ENCODE measurements around the gene XRN1. TPM values are rescaled to one million over a fixed set of nuclear protein-coding genes. Genes with fewer than 3 reads are reported as not detected.

XRN1 gene
- total RNA-seq, 2 experiments from 2014 or later, result 85.7 to 97.6 TPM

DNA sequence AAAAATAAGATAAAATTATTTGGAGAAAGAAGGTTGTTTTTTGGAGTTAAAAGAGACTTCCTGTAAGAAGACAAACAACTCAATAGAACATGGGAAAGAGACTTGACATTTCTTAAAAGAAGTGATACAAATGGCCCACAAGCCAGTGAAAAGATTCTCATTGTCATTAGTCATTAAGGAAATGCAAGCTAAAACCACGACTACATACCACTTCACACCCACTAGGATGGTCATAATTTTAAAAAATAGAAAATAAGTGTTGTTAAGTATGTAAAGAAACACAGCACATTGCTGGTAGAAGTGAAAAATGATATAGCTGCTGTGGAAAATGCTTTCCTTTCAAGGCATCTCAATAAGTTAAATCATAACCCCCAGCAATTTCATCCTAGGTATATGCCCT, 178.1 kb downstream of the XRN1 start:
- TF ChIP-seq, protein P1, sequence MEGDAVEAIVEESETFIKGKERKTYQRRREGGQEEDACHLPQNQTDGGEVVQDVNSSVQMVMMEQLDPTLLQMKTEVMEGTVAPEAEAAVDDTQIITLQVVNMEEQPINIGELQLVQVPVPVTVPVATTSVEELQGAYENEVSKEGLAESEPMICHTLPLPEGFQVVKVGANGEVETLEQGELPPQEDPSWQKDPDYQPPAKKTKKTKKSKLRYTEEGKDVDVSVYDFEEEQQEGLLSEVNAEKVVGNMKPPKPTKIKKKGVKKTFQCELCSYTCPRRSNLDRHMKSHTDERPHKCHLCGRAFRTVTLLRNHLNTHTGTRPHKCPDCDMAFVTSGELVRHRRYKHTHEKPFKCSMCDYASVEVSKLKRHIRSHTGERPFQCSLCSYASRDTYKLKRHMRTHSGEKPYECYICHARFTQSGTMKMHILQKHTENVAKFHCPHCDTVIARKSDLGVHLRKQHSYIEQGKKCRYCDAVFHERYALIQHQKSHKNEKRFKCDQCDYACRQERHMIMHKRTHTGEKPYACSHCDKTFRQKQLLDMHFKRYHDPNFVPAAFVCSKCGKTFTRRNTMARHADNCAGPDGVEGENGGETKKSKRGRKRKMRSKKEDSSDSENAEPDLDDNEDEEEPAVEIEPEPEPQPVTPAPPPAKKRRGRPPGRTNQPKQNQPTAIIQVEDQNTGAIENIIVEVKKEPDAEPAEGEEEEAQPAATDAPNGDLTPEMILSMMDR (IDR thresholded peaks at IDR 0.05), result no peak
- Histone ChIP-seq H3K27ac (ENCODE audit: low read depth in 1 of 2, low read length in 2 of 2) (no peak overlapping the region), H3K36me3 (ENCODE audit: insufficient read depth, low read length) (no peaks in the 10 kb centered on the region), H3K27me3 (ENCODE audit: control insufficient read depth in 1 of 2, insufficient read depth in 2 of 2, low read length in 2 of 2) (no peaks in the 10 kb centered on the region), H3K9me3 (ENCODE audit: control insufficient read depth in 1 of 2, insufficient read depth in 1 of 2, low read length in 2 of 2) (no peaks in the 10 kb centered on the region), H3K4me3 (ENCODE audit: low read length) (no peak overlapping the region), H3K4me1 (ENCODE audit: insufficient read depth, low read length) (peaks cover 14% of the 10 kb centered on the region)
- POLR2A ChIA-PET, result no interaction called here
- Mint-ChIP-seq H3K4me1 (ENCODE audit: low read depth) (peaks cover 12% of the 10 kb centered on the region), H3K27ac (no peak overlapping the region), H3K36me3 (ENCODE audit: low read depth) (no peaks in the 10 kb centered on the region), H3K4me3 (no peak overlapping the region), H3K27me3 (no peaks in the 10 kb centered on the region), H3K9me3 (no peaks in the 10 kb centered on the region)
- CTCF ChIA-PET, result interaction anchor here (0.9 to 1.3 kb wide), 2 partner anchors 10 to 17 kb away, joined by 3 read pairs; no protein-coding TSS in a partner anchor
- no peak for ATAC-seq (ENCODE audit: poor library complexity)
- peak in 1 of 14 experiments; percentile 65 for DNase-seq
- intact Hi-C loops (cut with DNase I, micrococcal nuclease), result loop anchor here in 1 of 2 experiments (10.0 kb wide), 1 partner anchor 695 kb away; no protein-coding TSS in a partner anchor

DNA sequence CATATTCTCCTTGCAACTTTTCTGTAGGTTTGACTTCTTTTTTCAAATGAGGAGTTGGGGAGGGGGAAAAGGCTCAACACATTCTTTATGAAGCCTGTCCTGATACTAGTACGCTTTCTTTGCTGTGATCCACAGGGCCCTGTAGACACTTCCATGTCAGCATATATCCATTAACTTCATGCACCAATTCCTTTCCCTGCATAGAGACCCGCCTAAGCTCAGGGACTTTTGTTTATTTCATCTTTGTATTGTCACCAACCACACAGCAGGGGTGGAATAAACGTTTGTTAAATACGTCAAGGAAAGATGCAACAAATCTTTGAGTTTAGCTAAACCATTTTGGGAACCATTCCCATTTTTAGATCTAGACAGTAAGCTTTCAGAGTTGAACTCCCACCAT, 179.4 kb downstream of the XRN1 start:
- H3K36me3 ChIP-seq (ENCODE audit: insufficient read depth, low read length), result no peaks in the 10 kb centered on the region
- H3K9me3 ChIP-seq (ENCODE audit: control insufficient read depth in 1 of 2, insufficient read depth in 1 of 2, low read length in 2 of 2), result no peaks in the 10 kb centered on the region
- no peak overlapping the region for H3K27ac ChIP-seq (ENCODE audit: low read depth in 1 of 2, low read length in 2 of 2)
- peaks cover 14% of the 10 kb centered on the region for H3K4me1 ChIP-seq (ENCODE audit: insufficient read depth, low read length)
- DNase-seq (no peak), ATAC-seq (ENCODE audit: poor library complexity) (no peak)
- no peak overlapping the region for H3K27ac Mint-ChIP-seq
- ChIA-PET CTCF (no interaction called here), POLR2A (no interaction called here)
- H3K27me3 ChIP-seq (ENCODE audit: control insufficient read depth in 1 of 2, insufficient read depth in 2 of 2, low read length in 2 of 2), result no peaks in the 10 kb centered on the region
- H3K9me3 Mint-ChIP-seq, result no peaks in the 10 kb centered on the region
- TF ChIP-seq, protein P1 (IDR thresholded peaks at IDR 0.05), result no peak
- H3K4me3 ChIP-seq (ENCODE audit: low read length), result no peak overlapping the region
- no peaks in the 10 kb centered on the region for H3K36me3 Mint-ChIP-seq (ENCODE audit: low read depth)
- H3K4me3 Mint-ChIP-seq, result no peak overlapping the region
- intact Hi-C loops (cut with DNase I, micrococcal nuclease), result no loop called here
- no peaks in the 10 kb centered on the region for H3K27me3 Mint-ChIP-seq
- H3K4me1 Mint-ChIP-seq (ENCODE audit: low read depth), result peaks cover 12% of the 10 kb centered on the region

DNA sequence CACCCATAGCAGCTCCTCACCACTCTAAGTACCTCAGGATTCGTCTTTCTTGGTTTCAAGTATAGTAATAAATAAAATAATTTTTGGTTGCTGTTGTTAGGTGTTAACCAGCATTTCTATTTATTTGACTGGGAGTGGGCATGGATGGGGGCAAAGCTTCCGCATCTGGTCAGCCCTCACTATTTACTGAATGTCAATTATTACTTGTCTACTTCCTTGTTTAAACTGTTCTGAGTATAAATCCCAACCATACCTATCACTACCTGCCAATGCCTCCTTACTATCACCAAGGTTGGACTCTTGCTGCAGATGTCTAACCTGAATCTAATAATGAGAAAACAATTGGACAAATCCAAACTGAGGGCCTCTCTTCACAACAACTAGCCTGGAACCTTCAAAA, 180.6 kb downstream of the XRN1 start:
- H3K27me3 Mint-ChIP-seq, result no peaks in the 10 kb centered on the region
- H3K9me3 Mint-ChIP-seq, result no peaks in the 10 kb centered on the region
- ATAC-seq (ENCODE audit: poor library complexity) (no peak), DNase-seq (no peak)
- no peak overlapping the region for H3K27ac ChIP-seq (ENCODE audit: low read depth in 1 of 2, low read length in 2 of 2)
- H3K36me3 ChIP-seq (ENCODE audit: insufficient read depth, low read length), result no peaks in the 10 kb centered on the region
- no peak overlapping the region for H3K4me3 Mint-ChIP-seq
- H3K36me3 Mint-ChIP-seq (ENCODE audit: low read depth), result no peaks in the 10 kb centered on the region
- H3K9me3 ChIP-seq (ENCODE audit: control insufficient read depth in 1 of 2, insufficient read depth in 1 of 2, low read length in 2 of 2), result no peaks in the 10 kb centered on the region
- H3K4me3 ChIP-seq (ENCODE audit: low read length), result no peak overlapping the region
- H3K27me3 ChIP-seq (ENCODE audit: control insufficient read depth in 1 of 2, insufficient read depth in 2 of 2, low read length in 2 of 2), result no peaks in the 10 kb centered on the region
- ChIA-PET CTCF (interaction anchor here (0.8 kb wide), 1 partner anchor 634 kb away, joined by 3 read pairs; no protein-coding TSS in a partner anchor), POLR2A (no interaction called here)
- H3K27ac Mint-ChIP-seq, result no peak overlapping the region
- TF ChIP-seq, protein P1 (IDR thresholded peaks at IDR 0.05), result no peak
- H3K4me1 Mint-ChIP-seq (ENCODE audit: low read depth), result peaks cover 12% of the 10 kb centered on the region
- H3K4me1 ChIP-seq (ENCODE audit: insufficient read depth, low read length), result peaks cover 14% of the 10 kb centered on the region
- intact Hi-C loops (cut with DNase I, micrococcal nuclease), result no loop called here
